Left ventricle myocardium inferior (tissue), 1 donor: ENCODE measurements around the gene PSMB8. TPM values are rescaled to one million over a fixed set of nuclear protein-coding genes. Genes with fewer than 3 reads are reported as not detected.
A peak's percentile ranks its signal among the peaks of the same experiment; 100 is the strongest.

Experiments used
- DNase-seq: peaks from one replicate; pipeline ENCODE4 v3.0.0-alpha.2; 2020
- H3K27ac ChIP-seq: fragments of 200-600 bp; replicated peaks from 2 replicates; pipeline ENCODE4 v1.8.0; 2021
- H3K27me3 ChIP-seq: fragments of 200-600 bp; 2 replicates; pipeline ENCODE4 v1.8.0; 2021; ENCODE audit warnings: low read depth
- H3K36me3 ChIP-seq: fragments of 200-600 bp; 2 replicates; pipeline ENCODE4 v1.8.0; 2021
- H3K4me1 ChIP-seq: fragments of 200-600 bp; 2 replicates; pipeline ENCODE4 v1.8.0; 2021
- H3K4me3 ChIP-seq: fragments of 200-600 bp; 2 replicates; pipeline ENCODE4 v1.8.0; 2021; ENCODE audit warnings: mild to moderate bottlenecking, moderate library complexity
- H3K9me3 ChIP-seq: fragments of 200-600 bp; replicated peaks from 2 replicates; pipeline ENCODE4 v1.8.0; 2021
- CTCF ChIP-seq: fragments of 200-600 bp; IDR thresholded peaks from 2 replicates; pipeline ENCODE4 v1.8.0; 2021; ENCODE audit warnings: antibody characterized with exemption, mild to moderate bottlenecking, borderline replicate concordance
- intact Hi-C: fragments of 100-400 bp; cut with micrococcal nuclease; formaldehyde crosslinking; loops from one replicate; pipeline ENCODE4 v1.11.0; 2022
- total RNA-seq: library from RNA; stranded (reverse); fragmentation: NEBNext Ultra II Directional; extraction: Animal tissue kit (Norgen Biotek cat#: 25700); gene quantifications from one replicate; pipeline ENCODE4 v1.2.1, GENCODE V29; 2021
- donor health status: DM: no; HTN: yes; CAD: no; lungs with severe emphysema.

Gene PSMB8
- total RNA-seq, 1 donor from 2014 or later = 13.2 TPM

GRCh38 chr6:32840604-32841246 is 3.1 kb downstream of the PSMB8 start:
- no peak overlapping the region for H3K27ac ChIP-seq
- no peak overlapping the region for H3K4me3 ChIP-seq
- H3K27me3 ChIP-seq = no peaks in the 10 kb centered on the region
- no peak for DNase-seq
- peaks cover 60% of the 10 kb centered on the region for H3K4me1 ChIP-seq
- H3K36me3 ChIP-seq = peaks cover 32% of the 10 kb centered on the region
- no peaks in the 10 kb centered on the region for H3K9me3 ChIP-seq
- TF ChIP-seq CTCF = no peak
- intact Hi-C loops = no loop called here

GRCh38 chr6:32839356-32839755 is 4.5 kb downstream of the PSMB8 start:
- DNase-seq = no peak
- TF ChIP-seq CTCF = no peak
- Histone ChIP-seq H3K4me1 (peaks cover 47% of the 10 kb centered on the region), H3K4me3 (no peak overlapping the region), H3K27me3 (no peaks in the 10 kb centered on the region), H3K9me3 (no peaks in the 10 kb centered on the region), H3K27ac (peak overlapping the region; percentile 98), H3K36me3 (peaks cover 40% of the 10 kb centered on the region)
- intact Hi-C loops = no loop called here

GRCh38 chr6:32838114-32838958 is 5.5 kb downstream of the PSMB8 start, which contains the start of gene TAP2:
Gene TAP2, minus strand, starts transcription at chr6:32838739. Its CDS starts 506 bp downstream, at chr6:32838233.
- H3K36me3 ChIP-seq = peaks cover 47% of the 10 kb centered on the region
- no peaks in the 10 kb centered on the region for H3K9me3 ChIP-seq
- H3K4me1 ChIP-seq = peaks cover 37% of the 10 kb centered on the region
- H3K27me3 ChIP-seq = no peaks in the 10 kb centered on the region
- intact Hi-C loops = no loop called here
- H3K27ac ChIP-seq = peak within 1 kb of the TSS; percentile 98
- DNase-seq = peak; percentile 96
- peak within 1 kb of the TSS; percentile 90 for H3K4me3 ChIP-seq
- peak; percentile 96 for TF ChIP-seq CTCF

GRCh38 chr6:32837651-32838113 is 6.2 kb downstream of the PSMB8 start:
- Histone ChIP-seq H3K4me3 (peak overlapping the region; percentile 90), H3K9me3 (no peaks in the 10 kb centered on the region), H3K27me3 (no peaks in the 10 kb centered on the region), H3K4me1 (peaks cover 30% of the 10 kb centered on the region), H3K36me3 (peaks cover 46% of the 10 kb centered on the region), H3K27ac (peak overlapping the region; percentile 98)
- DNase-seq = no peak
- TF ChIP-seq CTCF = no peak
- intact Hi-C loops = no loop called here

- peaks cover 22% of the 10 kb centered on the region for H3K4me1 ChIP-seq
- no peak overlapping the region for H3K27ac ChIP-seq
- H3K27me3 ChIP-seq = no peaks in the 10 kb centered on the region
- no peaks in the 10 kb centered on the region for H3K9me3 ChIP-seq
- no peak for DNase-seq
- TF ChIP-seq CTCF = no peak
- intact Hi-C loops = no loop called here
- no peak overlapping the region for H3K4me3 ChIP-seq
- peaks cover 46% of the 10 kb centered on the region for H3K36me3 ChIP-seq
These were observed 7.0 kb downstream of the PSMB8 start for GRCh38 chr6:32836873-32837272.
